NCI-H2107 (cell line): ENCODE results near the gene TMEM161A.
"Not testable (repeated sequence)": the region's sequence is repeated elsewhere in the genome, so short reads cannot be mapped to it uniquely, and the experiment has no call there.

Experiments
- DNase-seq: peaks from one replicate; lab custom pipeline; 2025; lab: John Stamatoyannopoulos, UW

The TMEM161A gene

DNA sequence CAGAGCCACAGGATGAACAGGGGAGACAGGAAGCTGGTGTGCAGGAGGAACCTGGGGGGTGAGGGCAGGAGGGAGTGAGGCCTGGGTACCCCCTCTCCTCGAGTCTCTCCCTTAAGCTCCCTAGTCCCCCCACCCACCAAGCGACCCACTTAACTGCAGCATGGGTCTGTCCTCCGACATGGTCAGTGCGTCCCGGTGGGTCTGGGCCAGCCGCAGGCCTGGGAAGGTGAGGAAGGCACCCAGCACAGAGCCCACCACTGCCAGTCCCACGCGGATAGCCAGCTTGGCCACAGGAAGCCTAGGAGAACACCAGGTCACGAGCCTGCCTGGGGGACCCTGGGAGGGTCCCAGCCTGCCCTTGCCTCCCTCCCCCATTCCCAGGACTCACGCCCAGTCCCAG, 16.9 kb downstream of the TMEM161A start:
- no peak for DNase-seq

DNA sequence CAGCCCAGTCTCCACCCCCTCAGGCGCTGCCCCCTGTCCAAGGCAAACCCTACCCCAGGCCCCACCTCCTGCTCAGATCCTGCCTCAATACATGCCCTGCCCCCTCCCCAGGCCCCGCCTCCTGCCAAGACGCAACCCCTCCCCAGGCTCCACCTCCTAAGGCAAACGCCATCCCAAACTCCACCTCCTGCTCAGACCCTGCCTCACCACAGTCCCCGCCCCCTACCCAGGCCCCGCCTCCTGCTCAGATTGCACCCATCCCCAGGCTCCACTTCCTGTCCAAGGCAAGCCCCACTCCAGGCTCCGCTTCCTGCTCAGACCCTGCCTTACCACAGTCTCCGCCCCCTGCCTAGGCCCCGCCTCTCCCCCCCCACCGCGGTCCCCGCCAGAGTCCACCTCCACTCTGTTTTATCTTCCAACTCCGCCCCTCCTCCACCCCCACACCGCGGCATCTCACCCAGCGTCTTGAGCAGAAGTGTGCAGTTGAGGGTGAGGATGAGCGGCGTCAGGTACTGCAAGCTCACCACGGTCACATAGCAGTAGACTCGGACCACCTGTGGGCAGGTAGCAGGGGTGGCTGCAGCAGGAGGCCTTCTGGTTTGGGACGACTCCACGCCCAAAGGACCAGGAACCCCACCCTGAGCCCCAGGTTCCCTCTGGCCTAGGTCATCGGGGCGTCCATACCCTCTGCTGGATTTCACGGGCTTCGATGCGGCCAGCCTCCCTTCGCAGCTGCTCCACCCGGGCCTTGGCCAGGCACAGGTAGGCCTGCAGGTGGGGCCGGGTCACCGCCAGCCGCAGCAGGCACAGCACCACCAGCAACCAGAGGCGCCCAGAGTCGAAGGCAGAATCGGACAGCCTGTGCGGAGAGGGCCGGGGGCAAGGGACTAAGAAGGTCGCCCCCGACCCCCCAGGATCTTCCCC, 17.7 kb downstream of the TMEM161A start:
- no peak for DNase-seq

DNA sequence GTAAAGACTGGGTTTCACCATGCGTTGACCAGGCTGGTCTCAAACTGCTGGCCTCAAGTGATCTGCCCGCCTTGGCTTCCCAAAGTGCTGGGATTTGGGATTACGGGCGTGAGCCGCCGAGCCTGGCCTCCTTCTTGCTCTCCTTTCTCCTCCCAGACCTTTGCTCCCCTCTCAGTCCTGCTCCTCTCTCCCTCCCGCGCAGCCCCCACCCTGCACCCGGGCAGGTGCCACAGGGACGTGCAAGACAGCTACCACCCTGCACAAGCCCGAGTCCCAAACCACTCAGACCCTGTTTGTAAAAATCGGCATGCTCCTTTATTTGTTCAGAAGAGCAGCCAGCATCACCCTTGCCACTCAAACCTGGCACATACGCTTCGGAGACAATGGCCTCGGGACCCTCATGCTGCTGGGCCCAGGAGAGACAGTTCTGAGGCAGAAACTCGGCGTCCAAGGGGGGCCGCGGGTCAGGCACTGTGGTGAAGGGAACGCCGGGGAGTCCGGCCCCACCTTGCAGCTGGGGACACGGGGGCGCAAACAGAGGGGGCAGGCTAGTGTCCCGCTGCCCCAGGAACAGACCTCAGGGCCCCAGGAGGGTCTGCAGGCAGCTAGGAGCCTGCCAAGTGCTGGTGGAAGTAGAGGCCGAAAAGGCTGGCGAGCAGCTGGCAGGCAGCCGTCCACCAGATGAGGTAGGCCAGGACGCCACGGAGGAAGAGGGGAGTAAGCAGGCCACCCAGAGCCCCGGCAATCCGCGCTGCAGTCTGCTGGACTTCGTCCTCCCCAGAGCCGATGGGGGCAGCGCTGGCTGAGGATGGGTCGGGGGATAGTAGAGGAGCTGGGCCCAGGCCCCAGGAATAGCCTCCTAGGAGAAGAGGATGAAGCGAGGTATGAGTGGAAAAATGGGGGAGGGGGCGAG, 18.7 kb downstream of the TMEM161A start:
- no peak for DNase-seq

DNA sequence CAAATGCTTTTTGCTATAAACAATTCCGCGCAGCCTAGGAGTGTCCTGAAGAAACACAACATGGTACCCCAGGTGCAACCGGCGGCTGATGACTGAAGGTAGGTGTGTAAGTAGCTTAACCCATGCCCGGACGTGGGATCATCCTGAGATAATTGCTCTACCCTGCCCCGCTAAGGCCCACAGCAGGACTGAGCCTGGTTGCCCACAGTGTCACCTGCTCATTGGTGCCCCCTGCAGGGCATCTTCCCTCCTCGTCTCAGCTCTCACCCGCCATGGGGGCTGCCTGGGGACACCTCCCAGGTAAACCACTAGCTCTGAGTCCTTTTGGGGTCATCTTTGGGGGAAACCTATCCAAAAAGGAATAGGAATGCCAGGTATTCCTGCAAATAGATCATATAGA, 22.3 kb downstream of the TMEM161A start:
- no peak for DNase-seq

DNA sequence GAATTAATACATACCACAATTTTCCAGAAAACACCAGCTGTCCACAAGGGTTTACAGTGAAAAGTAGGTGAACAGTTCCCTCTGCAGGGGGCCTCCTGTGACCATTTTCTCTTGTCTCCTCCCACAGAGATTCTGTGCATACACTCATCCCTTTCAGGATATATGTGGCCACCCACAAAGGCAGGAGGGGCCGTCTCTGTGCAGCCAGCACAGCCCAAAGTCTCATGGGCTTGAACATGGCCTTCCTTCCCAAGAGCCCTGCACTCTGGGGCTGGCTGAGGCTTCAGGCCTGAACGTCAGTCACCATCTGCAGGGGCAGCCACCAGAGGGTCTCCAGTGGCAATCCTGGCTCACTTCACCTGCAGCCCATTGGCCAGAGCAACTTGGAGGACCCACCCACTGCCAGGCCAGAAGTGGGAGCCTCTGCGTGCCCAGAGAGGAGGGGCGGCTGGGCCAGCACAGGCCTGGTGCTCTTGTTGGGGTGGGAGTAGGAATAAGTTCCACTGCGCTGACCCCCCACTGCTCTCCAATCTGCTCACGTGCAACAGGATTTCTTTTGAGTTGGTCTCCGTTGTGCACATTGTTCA, 25.1 kb downstream of the TMEM161A start:
- no peak for DNase-seq

DNA sequence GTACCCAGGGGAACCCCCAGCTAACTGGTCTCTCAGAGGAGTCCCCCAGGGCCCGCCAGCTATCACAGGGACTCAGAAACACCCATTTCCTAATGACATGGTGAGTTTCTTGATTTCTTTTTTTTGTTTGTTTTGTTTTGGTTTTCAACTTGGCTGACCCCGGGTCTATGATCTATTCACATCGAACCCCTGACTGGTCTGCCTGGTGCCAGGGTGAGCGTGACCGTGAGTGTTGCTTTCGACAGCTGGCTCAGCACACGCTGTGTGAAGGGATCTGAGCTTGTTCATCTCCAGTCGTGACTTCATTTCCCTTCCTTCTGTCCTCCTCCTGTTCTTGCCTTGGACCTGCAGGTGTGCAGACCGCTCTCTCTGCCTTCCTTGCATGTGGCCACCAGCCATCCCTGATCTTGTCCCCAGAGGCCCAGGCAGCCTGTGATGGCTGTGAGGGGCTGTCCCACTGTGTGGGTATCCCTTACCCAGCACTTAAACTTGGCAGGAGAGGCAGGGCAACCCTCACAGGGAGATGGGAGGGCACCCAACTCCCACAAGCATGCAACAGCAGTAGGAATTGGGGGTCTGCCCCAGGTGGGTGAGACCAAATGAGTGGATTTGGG, 26.2 kb downstream of the TMEM161A start:
- no peak for DNase-seq

DNA sequence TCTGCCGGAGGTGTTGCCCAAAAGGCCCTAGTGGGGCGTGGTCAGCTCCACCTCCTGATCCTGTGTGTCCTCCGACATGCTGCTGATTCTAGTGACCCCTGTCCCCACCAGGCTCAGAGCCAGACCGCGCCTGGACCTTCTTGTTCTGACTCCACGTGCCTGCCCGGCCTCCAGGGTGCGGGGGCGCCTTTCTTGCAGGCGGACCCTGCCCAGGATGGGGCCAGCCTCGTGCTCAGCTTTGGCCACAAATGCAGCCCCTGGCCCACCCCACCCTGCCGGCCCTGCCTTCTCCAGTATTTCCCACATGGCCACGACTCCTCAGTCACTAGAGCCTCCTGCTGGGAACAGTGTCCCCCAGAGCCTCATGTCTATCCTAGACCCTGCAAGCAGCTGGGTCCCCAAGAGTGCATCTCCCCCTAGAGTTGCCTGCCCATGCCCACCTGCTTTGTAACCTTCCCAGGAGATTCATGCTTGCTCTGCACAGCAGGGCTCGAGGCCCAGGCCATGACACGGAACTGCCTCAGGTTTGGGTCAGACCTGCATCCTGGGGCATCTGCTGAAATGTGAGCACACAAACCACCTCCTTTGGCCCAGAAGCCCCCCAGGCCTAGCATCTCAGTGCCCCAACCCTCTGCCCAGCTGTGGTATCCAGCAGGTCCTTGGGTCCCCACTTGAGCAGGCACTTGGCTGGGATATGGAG, 27.0 kb downstream of the TMEM161A start:
- DNase-seq = no peak

- no peak for DNase-seq
These were observed 27.7 kb downstream of the TMEM161A start for GRCh38 chr19:19110410-19111135.

- DNase-seq = no peak
These were observed 28.7 kb downstream of the TMEM161A start for GRCh38 chr19:19109601-19110000.

DNA sequence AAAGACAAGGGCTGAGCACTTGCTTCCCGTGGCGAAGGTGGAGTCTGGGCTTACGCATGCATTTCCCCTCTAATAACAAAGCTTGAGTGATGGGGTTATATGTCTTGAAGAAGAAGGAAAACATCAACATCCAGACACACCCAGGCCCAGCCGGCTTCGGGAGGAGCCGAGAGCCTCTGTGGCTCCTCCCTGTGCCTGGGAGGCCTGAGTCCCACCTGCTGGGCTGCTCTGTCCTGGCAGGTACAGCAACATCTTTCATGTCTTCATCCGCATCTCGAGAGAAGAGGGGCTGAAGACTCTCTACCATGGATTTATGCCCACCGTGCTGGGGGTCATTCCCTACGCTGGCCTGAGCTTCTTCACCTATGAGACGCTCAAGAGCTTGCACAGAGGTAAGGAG, 30.6 kb downstream of the TMEM161A start:
- no peak for DNase-seq

- not testable (repeated sequence) for DNase-seq
These were observed 31.3 kb downstream of the TMEM161A start for GRCh38 chr19:19106938-19107337.

- no peak for DNase-seq
These were observed 32.2 kb downstream of the TMEM161A start for GRCh38 chr19:19106056-19106551.

GRCh38 chr19:19105365-19106055, 32.8 kb downstream of the TMEM161A start:
- DNase-seq = no peak

- DNase-seq = no peak
These were observed 35.1 kb downstream of the TMEM161A start for GRCh38 chr19:19103167-19103566.

GRCh38 chr19:19102566-19102965, 35.7 kb downstream of the TMEM161A start:
- DNase-seq = not testable (repeated sequence)

DNA sequence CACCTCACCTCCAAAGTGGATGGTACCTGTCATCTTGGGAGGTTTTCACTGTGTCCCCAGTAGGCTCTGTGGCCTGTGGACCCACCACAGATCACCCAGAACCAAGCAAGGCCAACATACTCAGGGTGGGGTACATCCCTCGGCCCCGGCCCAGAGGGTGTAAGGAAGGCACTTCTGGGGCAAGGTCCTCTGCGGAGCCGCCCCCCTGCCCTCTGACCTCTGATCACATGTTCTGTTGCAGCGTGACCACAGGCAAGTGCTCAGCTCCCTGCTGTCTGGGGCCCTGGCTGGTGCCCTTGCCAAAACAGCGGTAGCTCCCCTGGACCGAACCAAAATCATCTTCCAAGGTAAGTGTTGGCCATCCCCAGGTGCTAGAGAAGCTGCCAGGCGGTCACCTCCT, 36.7 kb downstream of the TMEM161A start:
- no peak for DNase-seq

DNA sequence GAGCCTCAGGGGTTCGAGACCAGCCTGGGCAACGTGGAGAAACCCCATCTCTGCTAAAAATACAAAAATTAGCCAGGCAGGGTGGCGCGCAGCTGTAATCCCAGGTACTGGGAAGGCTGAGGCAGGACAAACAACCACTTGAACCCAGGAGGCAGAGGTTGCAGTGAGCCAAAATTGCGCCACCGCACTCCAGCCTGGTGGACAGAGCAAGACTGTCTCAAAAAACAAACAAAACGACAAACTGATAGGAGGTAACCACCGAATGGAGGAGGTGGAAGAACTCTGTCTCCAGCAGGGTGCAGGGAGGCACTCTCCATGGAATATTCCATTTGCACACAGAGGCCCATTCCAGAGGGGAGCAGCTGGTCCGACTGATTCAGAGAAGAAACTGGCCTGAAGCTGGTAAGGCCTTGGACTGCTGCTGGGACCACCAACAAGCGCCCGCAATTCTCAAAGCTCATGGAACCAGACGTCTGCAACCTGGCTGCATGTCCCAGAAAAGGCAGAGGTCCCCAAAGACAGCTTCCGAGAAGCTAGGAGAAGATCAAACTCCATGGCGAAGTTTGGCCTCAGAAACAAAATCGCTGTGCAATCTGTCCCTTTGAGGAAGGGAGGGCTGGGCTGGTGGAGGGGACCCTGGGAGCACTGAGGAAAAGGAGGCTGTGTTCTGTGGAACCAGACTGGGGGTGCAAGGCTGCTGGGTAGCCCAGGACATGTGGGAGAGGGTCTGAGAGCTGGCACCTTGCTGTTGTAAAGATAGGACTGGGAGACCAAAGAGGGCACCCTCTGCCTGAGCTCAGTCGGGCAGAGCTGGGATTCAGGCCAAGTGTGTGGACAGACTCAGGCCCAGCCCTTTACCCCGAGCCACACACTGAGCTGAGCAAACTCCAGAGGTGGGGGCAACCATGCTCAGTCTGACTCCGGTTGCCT, 39.3 kb downstream of the TMEM161A start:
- no peak for DNase-seq

DNA sequence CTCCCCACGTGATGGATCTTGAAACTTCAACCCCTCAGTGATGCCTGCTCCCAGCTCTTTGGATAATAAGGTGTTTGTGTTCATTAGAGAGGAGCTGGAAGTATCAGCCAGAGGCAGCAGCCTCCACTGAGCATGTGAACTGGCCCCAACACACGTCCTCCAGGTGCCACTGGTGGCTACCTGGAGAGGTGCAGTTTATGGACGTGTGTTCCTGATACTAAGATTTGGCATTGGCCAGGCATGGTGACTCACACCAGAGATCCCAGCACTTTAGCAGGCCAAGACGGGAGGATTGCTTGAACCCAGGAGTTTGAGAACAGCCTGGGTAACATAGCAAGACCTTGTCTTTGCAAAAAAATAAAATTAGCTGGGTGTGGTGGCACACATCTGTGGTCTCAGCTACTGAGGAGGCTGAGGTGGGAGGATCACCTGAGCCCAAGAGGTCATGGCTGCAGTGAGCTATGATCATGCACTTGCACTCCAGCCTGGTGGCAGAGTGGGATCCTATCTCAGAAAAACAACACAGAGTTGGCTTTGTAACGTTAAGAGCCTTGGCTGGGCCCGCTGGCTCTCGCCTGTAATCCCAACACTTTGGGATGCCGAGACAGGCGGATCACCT, 40.1 kb downstream of the TMEM161A start:
- DNase-seq = no peak
